ENCODE data around the gene PNCK.
"Not testable (repeated sequence)": the region's sequence is repeated elsewhere in the genome, so short reads cannot be mapped to it uniquely, and the experiment has no call there.

The PNCK gene

GRCh38 chrX:153673428-153674218 lies at the start of gene PNCK:
Gene PNCK (minus strand): TSS chrX:153673813. CDS start chrX:153673076, 737 bp downstream.
- DNase-seq (ENCODE audit: low read depth, low spot score), result no peak

GRCh38 chrX:153722704-153723350 lies 49.2 kb upstream of the PNCK start:
- no peak for DNase-seq (ENCODE audit: low read depth, low spot score)

GRCh38 chrX:153719701-153720100 lies 46.1 kb upstream of the PNCK start:
- no peak for DNase-seq (ENCODE audit: low read depth, low spot score)

- DNase-seq (ENCODE audit: low read depth, low spot score), result no peak
Observed at GRCh38 chrX:153719238-153719637, 45.6 kb upstream of the PNCK start.

GRCh38 chrX:153717445-153717844 lies 43.8 kb upstream of the PNCK start:
- DNase-seq (ENCODE audit: low read depth, low spot score), result no peak

- no peak for DNase-seq (ENCODE audit: low read depth, low spot score)
Observed at GRCh38 chrX:153714256-153714655, 40.6 kb upstream of the PNCK start.

GRCh38 chrX:153709726-153710674 lies 36.4 kb upstream of the PNCK start:
- DNase-seq (ENCODE audit: low read depth, low spot score), result no peak

GRCh38 chrX:153708415-153708814 lies 34.8 kb upstream of the PNCK start:
- no peak for DNase-seq (ENCODE audit: low read depth, low spot score)

GRCh38 chrX:153707406-153707805 lies 33.8 kb upstream of the PNCK start:
- DNase-seq (ENCODE audit: low read depth, low spot score), result no peak

GRCh38 chrX:153706799-153707198 lies 33.2 kb upstream of the PNCK start:
- no peak for DNase-seq (ENCODE audit: low read depth, low spot score)

- DNase-seq (ENCODE audit: low read depth, low spot score), result not testable (repeated sequence)
Observed at GRCh38 chrX:153705403-153706060, 31.9 kb upstream of the PNCK start.

- not testable (repeated sequence) for DNase-seq (ENCODE audit: low read depth, low spot score)
Observed at GRCh38 chrX:153704631-153705402, 31.2 kb upstream of the PNCK start.

- DNase-seq (ENCODE audit: low read depth, low spot score), result no peak
Observed at GRCh38 chrX:153704021-153704526, 30.5 kb upstream of the PNCK start.

GRCh38 chrX:153703036-153703370 lies 29.4 kb upstream of the PNCK start:
- DNase-seq (ENCODE audit: low read depth, low spot score), result no peak

GRCh38 chrX:153702336-153703035 lies 28.9 kb upstream of the PNCK start:
- no peak for DNase-seq (ENCODE audit: low read depth, low spot score)

GRCh38 chrX:153701706-153702105 lies 28.1 kb upstream of the PNCK start:
- no peak for DNase-seq (ENCODE audit: low read depth, low spot score)

GRCh38 chrX:153700967-153701366 lies 27.4 kb upstream of the PNCK start:
- no peak for DNase-seq (ENCODE audit: low read depth, low spot score)

GRCh38 chrX:153700376-153700945 lies 26.8 kb upstream of the PNCK start:
- DNase-seq (ENCODE audit: low read depth, low spot score), result no peak

GRCh38 chrX:153699784-153700371 lies 26.3 kb upstream of the PNCK start:
- not testable (repeated sequence) for DNase-seq (ENCODE audit: low read depth, low spot score)

Data from iPS DF 19.7 (cell line).